ENCODE data around the gene P3H2.
"Not testable (repeated sequence)": the region's sequence is repeated elsewhere in the genome, so short reads cannot be mapped to it uniquely, and the experiment has no call there.

P3H2 gene, protein sequence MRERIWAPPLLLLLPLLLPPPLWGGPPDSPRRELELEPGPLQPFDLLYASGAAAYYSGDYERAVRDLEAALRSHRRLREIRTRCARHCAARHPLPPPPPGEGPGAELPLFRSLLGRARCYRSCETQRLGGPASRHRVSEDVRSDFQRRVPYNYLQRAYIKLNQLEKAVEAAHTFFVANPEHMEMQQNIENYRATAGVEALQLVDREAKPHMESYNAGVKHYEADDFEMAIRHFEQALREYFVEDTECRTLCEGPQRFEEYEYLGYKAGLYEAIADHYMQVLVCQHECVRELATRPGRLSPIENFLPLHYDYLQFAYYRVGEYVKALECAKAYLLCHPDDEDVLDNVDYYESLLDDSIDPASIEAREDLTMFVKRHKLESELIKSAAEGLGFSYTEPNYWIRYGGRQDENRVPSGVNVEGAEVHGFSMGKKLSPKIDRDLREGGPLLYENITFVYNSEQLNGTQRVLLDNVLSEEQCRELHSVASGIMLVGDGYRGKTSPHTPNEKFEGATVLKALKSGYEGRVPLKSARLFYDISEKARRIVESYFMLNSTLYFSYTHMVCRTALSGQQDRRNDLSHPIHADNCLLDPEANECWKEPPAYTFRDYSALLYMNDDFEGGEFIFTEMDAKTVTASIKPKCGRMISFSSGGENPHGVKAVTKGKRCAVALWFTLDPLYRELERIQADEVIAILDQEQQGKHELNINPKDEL

DNA sequence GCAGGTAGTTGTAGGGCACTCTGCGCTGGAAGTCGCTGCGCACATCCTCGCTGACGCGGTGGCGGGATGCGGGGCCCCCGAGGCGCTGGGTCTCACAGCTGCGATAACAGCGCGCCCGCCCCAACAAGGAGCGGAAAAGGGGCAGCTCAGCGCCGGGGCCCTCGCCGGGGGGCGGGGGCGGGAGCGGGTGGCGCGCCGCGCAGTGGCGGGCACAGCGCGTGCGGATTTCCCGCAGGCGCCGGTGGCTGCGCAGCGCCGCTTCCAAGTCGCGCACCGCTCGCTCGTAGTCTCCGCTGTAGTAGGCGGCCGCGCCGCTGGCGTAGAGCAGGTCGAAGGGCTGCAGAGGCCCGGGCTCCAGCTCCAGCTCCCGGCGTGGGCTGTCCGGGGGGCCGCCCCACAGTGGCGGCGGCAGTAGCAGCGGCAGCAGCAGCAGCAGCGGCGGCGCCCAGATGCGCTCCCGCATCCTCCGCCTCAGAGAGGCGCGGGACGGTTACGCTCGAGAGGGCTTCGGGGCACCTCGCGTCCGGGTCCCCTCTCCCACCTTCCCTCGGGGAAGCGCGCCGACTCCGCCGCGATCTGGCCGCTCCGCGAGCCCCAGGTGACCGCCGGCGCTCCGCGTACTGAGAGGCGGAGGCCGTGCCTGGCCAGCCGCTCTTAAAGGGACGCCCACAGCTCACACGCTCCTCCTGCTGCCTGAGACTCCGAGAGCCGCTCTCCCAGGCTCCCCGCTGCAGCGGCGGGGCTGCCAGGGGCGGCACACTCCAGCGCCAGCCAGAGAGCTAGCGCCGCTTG lies at the start of gene P3H2:
P3H2 (minus strand) TSS at position 629 of the 792 bp plus-strand sequence; CDS start at position 463, 166 bp downstream.
- DNase-seq, result peak; percentile 66

DNA sequence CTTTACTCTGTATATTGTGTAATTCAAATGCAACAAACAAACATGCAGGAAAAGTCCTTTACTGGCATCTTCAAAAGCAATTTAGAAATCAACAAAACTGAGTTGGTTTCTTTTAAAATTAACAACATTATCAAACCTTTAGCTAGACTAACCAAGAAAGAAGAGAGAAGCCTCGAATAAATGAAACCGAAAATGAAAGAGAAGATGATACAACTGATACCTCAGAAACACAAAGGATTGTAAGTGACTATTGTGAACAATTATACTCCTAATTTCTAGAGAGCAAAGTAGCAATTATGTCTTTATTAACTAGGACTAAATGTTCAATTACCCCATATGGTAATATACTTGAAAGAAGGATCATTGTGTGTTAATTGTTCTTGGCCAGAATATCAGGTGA lies 49.2 kb upstream of the P3H2 start:
- DNase-seq, result no peak

DNA sequence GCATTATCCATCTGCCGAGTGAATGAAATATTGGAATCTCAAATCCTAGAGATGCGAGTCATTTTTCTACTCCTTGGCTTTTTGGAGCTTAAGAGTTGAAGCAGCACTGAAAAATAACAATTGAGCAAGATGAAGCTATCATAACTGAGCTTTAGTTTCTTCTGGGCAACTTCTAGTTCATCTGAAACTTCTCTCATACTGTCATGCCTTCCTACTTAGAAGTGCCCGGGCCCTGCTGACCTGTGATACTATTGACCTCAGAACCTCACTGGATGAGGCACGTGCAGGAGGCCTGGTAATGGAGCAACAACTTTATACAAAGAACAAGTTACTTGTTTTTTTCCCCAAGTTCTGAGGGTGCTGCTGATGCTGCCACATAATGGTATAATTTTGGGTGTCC lies 48.5 kb upstream of the P3H2 start:
- DNase-seq, result no peak

DNA sequence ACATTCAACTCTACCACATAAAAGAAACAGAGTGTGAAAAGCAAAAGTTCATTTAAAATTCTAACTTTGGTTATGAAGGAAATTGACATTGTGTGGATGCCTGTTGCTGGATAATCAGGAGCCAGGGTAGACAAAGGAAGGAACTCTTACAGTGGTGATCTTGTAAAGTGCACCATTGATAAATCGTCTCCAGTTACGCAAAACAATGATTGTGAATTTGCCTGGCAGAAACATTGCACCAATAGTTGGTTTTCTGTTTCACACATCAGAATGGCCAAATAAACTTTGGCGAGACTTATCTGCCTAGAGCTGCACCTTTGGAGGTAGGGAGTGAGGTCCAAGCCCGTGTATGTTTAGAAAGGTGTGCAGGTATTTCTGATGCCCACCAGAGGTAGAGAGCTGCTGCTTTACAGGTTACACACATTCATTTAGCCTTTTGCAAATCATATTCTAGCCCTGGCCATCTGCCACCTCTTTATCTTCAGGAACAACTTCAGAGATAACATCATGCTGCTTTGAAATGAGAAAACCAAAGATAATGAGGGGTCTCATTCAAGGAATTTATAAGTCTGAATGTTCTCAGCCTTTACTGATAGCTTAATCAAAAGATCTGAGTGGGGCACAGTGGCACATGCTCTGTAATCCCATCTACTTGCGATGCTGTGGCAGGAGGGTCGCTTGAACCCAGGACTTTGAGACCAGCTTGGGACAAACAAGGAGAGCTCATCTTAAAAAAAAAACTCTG lies 47.4 kb upstream of the P3H2 start:
- no peak for DNase-seq

DNA sequence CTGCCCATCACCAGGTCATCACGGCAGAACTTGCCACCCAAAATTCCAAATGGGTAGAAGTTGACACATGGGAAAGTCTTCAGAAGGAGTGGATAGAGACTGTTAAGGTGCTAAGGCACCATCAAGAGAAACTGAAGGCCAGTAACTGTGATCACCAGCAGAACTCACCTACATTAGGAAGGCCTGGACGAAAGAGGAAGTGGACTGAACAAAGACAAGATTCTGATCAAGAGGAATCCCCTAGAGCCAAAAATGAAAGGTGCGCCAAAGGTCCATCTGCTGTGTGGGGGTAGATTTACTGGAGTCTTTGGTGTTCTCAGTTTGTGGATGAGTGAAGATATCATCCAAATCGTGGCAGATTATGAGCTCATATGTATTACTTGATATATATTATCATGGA lies 46.3 kb upstream of the P3H2 start:
- DNase-seq, result no peak

DNA sequence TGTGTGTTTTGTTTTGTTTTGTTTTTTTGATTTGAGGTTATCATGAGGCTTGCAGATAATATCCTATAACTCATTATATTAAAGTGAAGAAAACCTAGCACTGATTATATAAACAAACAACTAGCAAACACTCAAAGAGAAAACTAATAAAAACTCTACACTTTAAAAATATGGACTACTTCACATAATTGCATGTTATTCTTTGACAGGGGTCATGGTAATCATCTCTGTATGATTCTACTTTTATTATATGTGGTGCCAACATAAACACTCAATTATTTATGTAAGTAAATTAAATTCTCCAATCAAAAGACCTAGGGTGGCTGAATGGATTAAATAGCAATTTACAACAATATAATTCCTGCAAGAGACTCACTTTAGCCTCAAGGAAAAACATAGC lies 44.6 kb upstream of the P3H2 start:
- no peak for DNase-seq

DNA sequence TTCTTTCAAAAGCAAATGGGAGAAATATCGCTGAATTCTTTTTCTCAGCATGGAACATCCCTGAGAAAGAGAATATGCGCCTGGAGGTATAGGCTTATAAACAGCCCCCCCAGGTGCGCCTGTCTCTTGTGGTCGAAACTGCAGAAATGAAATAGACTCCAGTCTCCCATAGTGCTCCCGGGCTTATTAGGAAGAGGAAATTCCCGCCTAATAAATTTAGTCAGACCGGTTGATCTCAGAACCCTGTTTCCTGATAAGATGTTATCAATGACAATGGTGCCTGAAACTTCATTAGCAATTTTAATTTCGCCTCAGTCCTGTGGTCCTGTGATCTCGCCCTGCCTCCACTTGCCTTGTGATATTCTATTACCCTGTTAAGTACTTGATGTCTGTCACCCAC lies 41.3 kb upstream of the P3H2 start:
- not testable (repeated sequence) for DNase-seq

DNA sequence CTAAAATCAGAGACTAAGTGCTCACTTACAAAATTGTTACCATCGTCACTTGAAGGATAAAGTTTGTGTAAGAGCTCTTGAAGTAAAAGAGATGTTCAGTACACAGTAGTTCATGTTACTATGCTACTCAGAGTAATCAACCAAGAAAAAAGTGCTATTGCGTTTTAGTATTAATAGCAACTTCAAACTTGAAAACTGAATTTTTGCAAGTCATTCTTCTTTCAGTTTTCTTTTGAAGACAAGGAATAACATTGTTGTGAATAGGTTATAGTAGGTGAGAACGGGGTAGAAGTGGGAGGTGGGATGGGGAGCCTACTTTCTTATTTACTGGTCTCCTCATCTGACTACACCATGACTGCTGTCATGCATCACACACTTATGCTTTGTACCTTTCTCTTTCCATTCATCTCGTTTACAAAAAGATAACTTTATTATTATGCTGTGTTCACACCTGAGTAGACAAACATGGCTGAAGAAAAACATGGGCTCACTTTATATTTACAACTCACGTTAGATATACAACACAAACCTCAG lies 39.3 kb upstream of the P3H2 start:
- DNase-seq, result no peak

DNA sequence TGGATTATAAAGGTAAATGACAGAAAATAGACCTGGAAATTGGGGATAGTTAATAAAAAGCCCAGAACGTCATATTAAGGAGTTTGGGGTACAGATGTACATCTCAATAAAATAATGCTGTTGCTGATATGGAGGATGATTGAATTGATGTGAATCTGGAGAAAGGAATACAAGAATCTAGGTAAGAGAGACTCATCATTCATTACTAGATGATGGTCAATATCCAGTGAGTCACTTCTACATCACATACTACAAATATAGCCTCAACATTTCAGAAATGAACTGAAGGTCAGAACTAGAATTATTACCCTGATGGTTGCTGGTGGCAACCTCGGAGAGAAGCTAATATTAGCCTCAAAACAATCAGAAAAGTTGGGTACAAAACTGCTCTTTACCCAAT lies 37.6 kb upstream of the P3H2 start:
- no peak for DNase-seq

DNA sequence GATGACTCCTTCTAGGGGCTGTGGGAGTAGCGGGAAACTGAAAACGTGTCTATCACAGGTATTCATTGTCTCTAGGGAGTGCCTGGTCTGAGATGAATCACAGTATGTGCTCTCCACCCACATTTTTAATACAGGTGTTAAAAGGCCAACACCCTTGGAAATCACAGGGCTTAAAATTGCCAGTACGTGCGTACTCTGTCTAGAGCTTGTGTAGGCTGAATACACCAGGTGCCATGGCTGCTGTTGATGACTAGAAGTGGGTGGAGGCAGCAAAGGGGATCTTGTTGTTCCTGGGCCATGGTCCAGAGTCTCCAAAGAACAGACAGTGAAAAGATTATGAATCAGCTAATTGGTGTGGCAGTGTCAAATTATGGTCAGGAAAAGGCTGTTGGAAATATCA lies 35.1 kb upstream of the P3H2 start:
- DNase-seq, result no peak

DNA sequence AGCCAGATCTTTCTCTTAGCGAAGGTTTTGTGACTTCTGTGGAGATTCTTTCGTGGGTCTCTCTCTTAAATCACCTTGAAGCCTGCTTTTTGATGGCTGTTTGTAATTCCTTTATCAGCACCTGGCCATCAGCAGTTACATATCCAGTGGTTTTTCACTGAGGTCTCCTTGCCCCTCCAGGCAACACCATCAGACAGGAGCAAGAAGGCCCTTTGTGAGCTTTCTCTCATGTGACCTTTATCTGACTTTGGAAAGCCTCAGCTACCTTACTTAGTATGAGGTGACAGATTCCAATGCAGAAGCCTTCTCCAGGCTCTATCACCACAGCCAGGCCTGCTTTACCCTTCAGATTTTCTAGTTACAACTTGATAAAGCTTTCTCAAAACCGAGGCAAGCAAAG lies 30.0 kb upstream of the P3H2 start:
- DNase-seq, result no peak

DNA sequence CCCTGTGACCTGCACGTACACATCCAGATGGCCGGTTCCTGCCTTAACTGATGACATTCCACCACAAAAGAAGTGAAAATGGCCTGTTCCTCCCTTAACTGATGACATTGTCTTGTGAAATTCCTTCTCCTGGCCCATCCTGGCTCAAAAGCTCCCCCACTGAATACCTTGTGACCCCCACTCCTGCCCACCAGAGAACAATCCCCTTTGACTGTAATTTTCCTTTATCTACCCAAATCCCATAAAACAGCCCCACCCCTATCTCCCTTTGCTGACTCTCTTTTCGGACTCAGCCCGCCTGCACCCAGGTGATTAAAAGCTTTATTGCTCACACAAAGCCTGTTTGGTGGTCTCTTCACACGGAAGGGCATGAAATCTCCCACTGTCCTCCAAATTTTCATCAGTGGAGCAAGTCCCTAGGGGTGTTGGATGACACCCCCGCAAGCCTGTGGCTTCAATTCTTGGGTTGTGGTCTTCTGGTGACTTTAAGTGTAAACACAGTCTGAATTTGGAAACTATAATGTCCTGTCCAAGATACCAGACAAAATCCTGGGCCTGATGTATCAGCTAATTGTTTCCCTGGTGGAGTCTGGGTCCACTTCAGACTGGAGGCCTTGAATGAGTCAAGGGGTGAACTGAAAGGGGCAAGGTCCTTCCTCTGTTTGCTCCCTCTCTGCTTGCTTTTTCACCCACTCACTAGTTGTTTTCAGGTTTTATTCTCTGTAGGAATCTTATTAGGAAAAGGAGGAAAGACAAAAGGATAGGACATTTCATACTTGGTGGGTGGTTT lies 29.3 kb upstream of the P3H2 start:
- DNase-seq, result not testable (repeated sequence)

DNA sequence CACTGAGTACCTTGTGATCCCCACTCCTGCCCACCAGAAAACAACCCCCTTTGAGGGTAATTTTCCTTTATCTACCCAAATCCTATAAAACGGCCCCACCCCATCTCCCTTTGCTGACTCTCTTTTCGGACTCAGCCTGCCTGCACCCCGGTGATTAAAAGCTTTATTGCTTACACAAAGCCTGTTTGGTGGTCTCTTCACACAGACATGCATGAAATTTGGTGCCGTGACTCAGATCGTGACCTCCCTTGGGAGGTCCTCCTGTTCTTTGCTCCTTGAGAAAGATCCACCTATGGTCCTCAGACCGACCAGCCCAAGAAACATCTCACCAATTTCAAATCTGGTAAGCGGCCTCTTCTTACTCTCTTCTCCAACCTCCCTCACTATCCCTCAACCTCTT lies 24.1 kb upstream of the P3H2 start:
- not testable (repeated sequence) for DNase-seq

DNA sequence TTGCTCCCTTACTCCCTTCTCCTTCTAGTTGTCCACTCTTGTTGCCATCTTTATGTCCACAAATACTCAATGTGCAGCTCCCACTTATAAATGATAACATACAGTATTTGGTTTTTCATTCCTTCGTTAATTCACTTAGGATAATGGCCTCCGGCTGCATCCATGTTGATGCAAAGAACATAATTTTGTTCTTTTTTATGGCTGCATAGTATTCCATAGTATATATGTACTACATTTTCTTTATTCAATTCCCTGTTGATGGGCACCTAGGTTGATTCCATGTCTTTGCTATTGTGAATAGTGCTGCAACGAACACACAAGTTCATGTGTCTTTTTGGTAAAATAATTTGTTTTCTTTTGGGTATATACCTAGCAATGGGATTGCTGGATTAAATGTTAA lies 21.3 kb upstream of the P3H2 start:
- DNase-seq, result no peak

DNA sequence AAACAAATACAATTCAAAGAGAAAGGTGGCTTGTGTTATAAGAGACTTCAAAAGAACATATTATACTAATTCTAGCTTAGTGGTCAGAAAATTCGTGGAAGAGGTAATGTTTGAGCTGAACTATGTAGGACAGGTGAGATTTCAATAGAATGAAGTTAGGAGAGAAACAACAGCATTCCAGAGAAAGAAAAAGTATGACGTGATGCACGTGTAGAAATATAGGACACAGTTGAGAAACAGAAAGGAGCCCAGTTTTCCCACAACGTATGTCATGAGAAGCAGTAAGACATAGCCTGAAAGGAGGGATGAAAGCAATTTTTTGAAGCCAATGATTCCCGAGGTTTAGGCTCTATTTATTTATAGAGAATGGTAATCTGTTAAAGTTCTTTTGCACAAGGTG lies 18.7 kb upstream of the P3H2 start:
- DNase-seq, result no peak

DNA sequence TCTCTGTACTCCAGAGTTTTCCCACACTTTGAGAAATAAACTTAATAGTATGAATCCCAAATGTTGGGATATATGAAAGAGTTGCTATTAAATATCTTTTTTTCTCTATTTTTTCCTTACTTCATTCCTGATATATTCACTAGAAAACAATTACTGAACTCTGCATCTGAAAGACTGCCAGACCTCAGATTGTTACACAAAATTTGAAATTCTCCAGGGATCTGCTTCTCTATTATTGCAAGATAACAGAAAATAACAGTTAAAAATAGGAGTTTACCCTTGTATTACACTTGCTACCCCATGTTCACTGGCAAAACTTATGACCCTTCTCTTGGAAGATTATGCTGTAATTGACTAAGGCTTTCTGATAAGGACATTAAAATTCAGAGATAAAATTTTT lies 11.7 kb upstream of the P3H2 start:
- DNase-seq, result no peak

DNA sequence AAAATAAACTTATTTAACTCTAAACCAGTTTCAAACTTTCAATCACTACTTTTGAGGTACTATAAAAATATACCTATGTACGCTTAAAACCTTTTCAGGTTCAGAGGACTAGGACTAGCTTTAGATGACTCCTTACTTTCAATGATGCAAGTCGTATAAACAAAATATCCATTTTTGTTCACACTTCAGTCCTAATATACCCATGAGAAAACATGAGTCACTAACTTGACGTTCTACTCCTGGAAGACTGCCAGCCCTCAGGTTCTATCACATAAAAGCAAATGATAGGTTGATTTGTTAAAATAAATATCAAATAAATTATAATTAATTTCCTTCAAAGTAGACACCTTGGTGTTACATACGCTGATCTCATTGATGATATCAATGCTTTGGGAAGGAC lies 10.6 kb upstream of the P3H2 start:
- DNase-seq, result no peak

DNA sequence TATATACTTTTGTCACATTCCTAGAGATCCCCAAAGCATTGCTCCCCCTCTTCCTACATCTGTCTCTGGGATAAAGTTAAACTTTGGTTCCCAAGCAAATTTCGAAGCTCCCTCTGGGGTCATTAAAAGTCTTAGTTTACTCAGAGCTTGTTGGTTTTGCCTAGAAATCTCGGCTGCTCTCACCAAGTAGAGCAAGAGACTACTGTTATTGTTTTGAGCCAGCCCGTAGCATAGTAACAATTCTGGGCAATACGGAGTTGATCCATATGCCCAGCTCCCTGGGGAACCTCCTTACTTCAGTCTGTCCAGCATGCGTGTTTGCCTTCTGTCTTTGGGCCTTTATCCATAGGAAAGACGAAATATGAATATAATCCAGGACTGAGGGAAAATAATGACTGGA lies 10.0 kb upstream of the P3H2 start:
- no peak for DNase-seq

DNA sequence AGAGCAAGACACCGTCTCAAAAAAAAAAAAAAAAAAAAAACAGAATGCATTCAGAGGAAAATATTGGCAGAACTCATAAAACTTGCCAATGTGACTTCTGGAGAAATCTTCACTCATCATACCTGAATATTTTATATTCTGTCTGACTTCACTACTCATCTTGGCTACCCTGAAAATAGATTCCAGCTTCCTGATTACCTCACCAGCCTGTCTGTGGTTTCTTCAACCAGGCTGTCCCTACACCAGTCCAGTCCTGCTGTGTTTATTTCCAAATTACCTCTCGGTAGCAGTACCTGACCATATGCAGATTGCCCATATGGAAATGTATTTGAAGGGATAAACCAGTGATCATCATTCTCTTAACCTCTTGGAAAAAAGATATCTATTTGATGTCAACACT lies 9.3 kb upstream of the P3H2 start:
- DNase-seq, result no peak

DNA sequence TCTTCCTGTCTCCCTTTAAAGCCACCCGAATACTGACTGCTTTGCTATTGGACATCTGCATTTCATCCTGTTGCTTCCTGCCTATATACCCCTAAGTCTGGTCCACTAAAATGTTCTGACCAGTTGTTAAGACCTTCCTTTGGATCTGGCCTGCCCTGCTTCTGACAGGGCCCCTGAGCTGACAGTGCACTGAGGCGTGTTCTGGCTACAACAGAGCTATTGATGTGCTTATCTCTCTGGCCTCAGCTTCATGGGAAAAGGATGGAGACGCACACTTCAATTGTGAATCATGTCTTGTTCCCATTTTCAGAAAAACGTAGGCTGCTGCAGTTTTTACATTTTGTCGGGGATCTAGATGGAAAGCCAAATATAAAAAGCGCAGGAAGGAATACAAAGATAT lies 7.1 kb upstream of the P3H2 start:
- no peak for DNase-seq

DNA sequence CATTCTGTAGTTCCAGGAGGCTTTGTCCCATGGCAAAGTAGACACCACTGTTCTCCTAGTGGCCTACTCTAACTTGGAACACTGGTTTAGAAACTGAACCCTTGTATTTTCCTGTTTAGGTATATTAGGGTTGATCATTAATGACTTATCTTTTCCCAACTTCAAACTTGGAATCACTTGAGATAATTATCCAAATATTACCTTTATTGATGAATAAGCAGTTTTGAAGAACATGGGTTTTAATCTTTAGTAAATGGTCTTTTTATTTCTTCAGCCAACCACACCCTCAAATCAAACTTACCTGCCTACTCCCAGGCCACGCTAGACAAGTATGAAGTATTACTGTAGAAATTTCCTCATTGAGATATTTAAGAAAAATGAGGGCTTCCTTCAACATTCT lies 6.5 kb upstream of the P3H2 start:
- no peak for DNase-seq
